GM19240 (cell line): ENCODE measurements around the gene YLPM1.

Experiments
- DNase-seq: peaks from one replicate; pipeline ENCODE4 v3.0.0; 2011; ENCODE audit warnings: low spot score; ENCODE audit not compliant: insufficient read length

The YLPM1 gene

GRCh38 chr14:74786796-74787315, 23.7 kb downstream of the YLPM1 start:
- DNase-seq: no peak

- DNase-seq: no peak
Observed at GRCh38 chr14:74792249-74793039, 29.3 kb downstream of the YLPM1 start.

GRCh38 chr14:74793506-74794155, 30.5 kb downstream of the YLPM1 start:
- DNase-seq: no peak

- DNase-seq: no peak
Observed at GRCh38 chr14:74794947-74795346, 31.8 kb downstream of the YLPM1 start.

GRCh38 chr14:74799765-74800164, 36.6 kb downstream of the YLPM1 start:
- no peak for DNase-seq

- DNase-seq: no peak
Observed at GRCh38 chr14:74800780-74801179, 37.7 kb downstream of the YLPM1 start.

GRCh38 chr14:74801396-74801795, 38.3 kb downstream of the YLPM1 start:
- no peak for DNase-seq

- no peak for DNase-seq
Observed at GRCh38 chr14:74804219-74804825, 41.2 kb downstream of the YLPM1 start.

GRCh38 chr14:74807853-74808545, 44.9 kb downstream of the YLPM1 start:
- DNase-seq: no peak

- DNase-seq: no peak
Observed at GRCh38 chr14:74816124-74816523, 53.0 kb downstream of the YLPM1 start.

GRCh38 chr14:74820288-74820687, 57.2 kb downstream of the YLPM1 start:
- no peak for DNase-seq

GRCh38 chr14:74821267-74821915, 58.3 kb downstream of the YLPM1 start:
- DNase-seq: no peak

GRCh38 chr14:74824997-74825396, 61.9 kb downstream of the YLPM1 start:
- no peak for DNase-seq

- DNase-seq: no peak
Observed at GRCh38 chr14:74826574-74826973, 63.5 kb downstream of the YLPM1 start.

- no peak for DNase-seq
Observed at GRCh38 chr14:74829251-74829650, 66.1 kb downstream of the YLPM1 start.

GRCh38 chr14:74832849-74833248, 69.7 kb downstream of the YLPM1 start:
- no peak for DNase-seq

GRCh38 chr14:74834692-74835392, 71.7 kb downstream of the YLPM1 start:
- no peak for DNase-seq

- DNase-seq: no peak
Observed at GRCh38 chr14:74835645-74836250, 72.6 kb downstream of the YLPM1 start.

GRCh38 chr14:74836251-74836960, 73.3 kb downstream of the YLPM1 start:
- DNase-seq: no peak

- no peak for DNase-seq
Observed at GRCh38 chr14:74838166-74838565, 75.0 kb downstream of the YLPM1 start.
